ENCODE measurements around the gene GPC2. TPM values are rescaled to one million over a fixed set of nuclear protein-coding genes. Genes with fewer than 3 reads are reported as not detected.
A peak's percentile ranks its signal among the peaks of the same experiment; 100 is the strongest.

Gene GPC2
- polyA plus RNA-seq, 1 donor (not counting 4 experiments of a cell fraction or from before 2014, with no cell fraction given): 0.55 TPM

- H3K9ac ChIP-seq (ENCODE audit: control insufficient read depth, extremely low read depth, insufficient read depth, low read length): no peak overlapping the region
- DNase-seq (ENCODE audit: low read depth, low spot score) (no peak), FAIRE-seq (no peak)
- no peaks in the 10 kb centered on the region for H3K36me3 ChIP-seq (ENCODE audit: control insufficient read depth in 2 of 2, extremely low read depth in 1 of 2, insufficient read depth in 2 of 2, low read length in 2 of 2)
- TF ChIP-seq, protein P1, sequence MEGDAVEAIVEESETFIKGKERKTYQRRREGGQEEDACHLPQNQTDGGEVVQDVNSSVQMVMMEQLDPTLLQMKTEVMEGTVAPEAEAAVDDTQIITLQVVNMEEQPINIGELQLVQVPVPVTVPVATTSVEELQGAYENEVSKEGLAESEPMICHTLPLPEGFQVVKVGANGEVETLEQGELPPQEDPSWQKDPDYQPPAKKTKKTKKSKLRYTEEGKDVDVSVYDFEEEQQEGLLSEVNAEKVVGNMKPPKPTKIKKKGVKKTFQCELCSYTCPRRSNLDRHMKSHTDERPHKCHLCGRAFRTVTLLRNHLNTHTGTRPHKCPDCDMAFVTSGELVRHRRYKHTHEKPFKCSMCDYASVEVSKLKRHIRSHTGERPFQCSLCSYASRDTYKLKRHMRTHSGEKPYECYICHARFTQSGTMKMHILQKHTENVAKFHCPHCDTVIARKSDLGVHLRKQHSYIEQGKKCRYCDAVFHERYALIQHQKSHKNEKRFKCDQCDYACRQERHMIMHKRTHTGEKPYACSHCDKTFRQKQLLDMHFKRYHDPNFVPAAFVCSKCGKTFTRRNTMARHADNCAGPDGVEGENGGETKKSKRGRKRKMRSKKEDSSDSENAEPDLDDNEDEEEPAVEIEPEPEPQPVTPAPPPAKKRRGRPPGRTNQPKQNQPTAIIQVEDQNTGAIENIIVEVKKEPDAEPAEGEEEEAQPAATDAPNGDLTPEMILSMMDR (optimal IDR thresholded peaks at IDR 0.05 in 1 of 3, IDR thresholded peaks at IDR 0.05 in 1 of 3, conservative IDR thresholded peaks at IDR 0.05 in 1 of 3; ENCODE audit: extremely low read depth in 1 of 3, insufficient read depth in 2 of 3, low read length in 3 of 3): no peak
- H3K4me1 ChIP-seq (ENCODE audit: control insufficient read depth, extremely low read depth, insufficient read depth, low read length): no peaks in the 10 kb centered on the region
- no peaks in the 10 kb centered on the region for H3K9me1 ChIP-seq (ENCODE audit: control insufficient read depth, extremely low read depth, insufficient read depth, low read length)
- H2AFZ ChIP-seq (ENCODE audit: control insufficient read depth, low read length): no peak overlapping the region
- dilution Hi-C loops (cut with MboI; ENCODE audit: extremely low pct_ligation_motif_present, low sequenced_read_pairs): no loop called here
- no peaks in the 10 kb centered on the region for H3K27me3 ChIP-seq (ENCODE audit: control insufficient read depth, extremely low read depth, insufficient read depth, low read length)
- no peak overlapping the region for H3K4me3 ChIP-seq (ENCODE audit: control insufficient read depth in 2 of 3, extremely low read depth in 1 of 3, insufficient read depth in 2 of 3, low read depth in 1 of 3, low read length in 3 of 3)
- no peak overlapping the region for H3K4me2 ChIP-seq (ENCODE audit: control insufficient read depth, extremely low read depth, insufficient read depth, low read depth, low read length)
- H4K20me1 ChIP-seq (ENCODE audit: control insufficient read depth, extremely low read depth, insufficient read depth, low read length): no peaks in the 10 kb centered on the region
- no peak overlapping the region for H3K27ac ChIP-seq (ENCODE audit: control insufficient read depth, insufficient read depth, low read length)
- no peaks in the 10 kb centered on the region for H3K9me3 ChIP-seq (ENCODE audit: control insufficient read depth, low read depth, low read length)
- no peaks in the 10 kb centered on the region for H3K79me2 ChIP-seq (ENCODE audit: control insufficient read depth, insufficient read depth, low read length)
Observed at GRCh38 chr7:100191775-100192174, 14.6 kb upstream of the GPC2 start.

GRCh38 chr7:100190048-100190711 is 13.0 kb upstream of the GPC2 start:
- Histone ChIP-seq H3K9me1 (ENCODE audit: control insufficient read depth, extremely low read depth, insufficient read depth, low read length) (no peaks in the 10 kb centered on the region), H3K27ac (ENCODE audit: control insufficient read depth, insufficient read depth, low read length) (no peak overlapping the region), H2AFZ (ENCODE audit: control insufficient read depth, low read length) (no peak overlapping the region), H3K27me3 (ENCODE audit: control insufficient read depth, extremely low read depth, insufficient read depth, low read length) (no peaks in the 10 kb centered on the region), H3K9me3 (ENCODE audit: control insufficient read depth, low read depth, low read length) (no peaks in the 10 kb centered on the region), H3K4me1 (ENCODE audit: control insufficient read depth, extremely low read depth, insufficient read depth, low read length) (no peaks in the 10 kb centered on the region), H3K36me3 (ENCODE audit: control insufficient read depth in 2 of 2, extremely low read depth in 1 of 2, insufficient read depth in 2 of 2, low read length in 2 of 2) (no peaks in the 10 kb centered on the region), H3K4me3 (ENCODE audit: control insufficient read depth in 2 of 3, extremely low read depth in 1 of 3, insufficient read depth in 2 of 3, low read depth in 1 of 3, low read length in 3 of 3) (no peak overlapping the region), H3K9ac (ENCODE audit: control insufficient read depth, extremely low read depth, insufficient read depth, low read length) (no peak overlapping the region), H4K20me1 (ENCODE audit: control insufficient read depth, extremely low read depth, insufficient read depth, low read length) (no peaks in the 10 kb centered on the region), H3K79me2 (ENCODE audit: control insufficient read depth, insufficient read depth, low read length) (no peaks in the 10 kb centered on the region), H3K4me2 (ENCODE audit: control insufficient read depth, extremely low read depth, insufficient read depth, low read depth, low read length) (no peak overlapping the region)
- FAIRE-seq: no peak
- TF ChIP-seq, protein P1 (optimal IDR thresholded peaks at IDR 0.05 in 1 of 3, IDR thresholded peaks at IDR 0.05 in 1 of 3, conservative IDR thresholded peaks at IDR 0.05 in 1 of 3; ENCODE audit: extremely low read depth in 1 of 3, insufficient read depth in 2 of 3, low read length in 3 of 3): peak in 1 of 3 experiments; percentile 15
- TF ChIP-seq EZH2 (IDR thresholded peaks at IDR 0.05; ENCODE audit: low read length): no peak
- DNase-seq (ENCODE audit: low read depth, low spot score): no peak
- dilution Hi-C loops (cut with MboI; ENCODE audit: extremely low pct_ligation_motif_present, low sequenced_read_pairs): no loop called here
